Superior temporal gyrus (tissue), 1 donor: ENCODE results near the gene PCDH15.

Experiments used
- DNase-seq: peaks from one replicate; pipeline ENCODE4 v3.0.0-alpha.2; 2016; ENCODE audit errors: extremely low spot score

The PCDH15 gene

DNA sequence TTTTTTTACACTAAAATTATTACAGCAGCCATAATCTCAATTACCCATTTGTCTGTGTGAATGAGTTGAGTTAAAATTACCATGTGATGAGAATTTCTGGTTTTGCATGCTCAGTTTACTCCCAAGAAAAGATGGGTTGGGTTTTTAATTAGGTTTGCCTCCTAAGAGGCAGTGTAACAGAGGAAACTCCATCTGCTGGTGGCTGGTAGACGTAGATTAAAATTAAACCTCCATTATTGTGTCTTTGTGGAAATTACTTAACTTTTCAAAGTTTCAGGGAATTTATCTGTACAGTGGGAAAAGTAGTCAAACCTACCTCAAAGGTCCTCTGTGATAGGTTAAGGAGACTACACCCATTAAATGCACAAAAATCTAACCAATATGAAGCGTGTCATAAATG lies 954.2 kb downstream of the PCDH15 start:
- DNase-seq: no peak

DNA sequence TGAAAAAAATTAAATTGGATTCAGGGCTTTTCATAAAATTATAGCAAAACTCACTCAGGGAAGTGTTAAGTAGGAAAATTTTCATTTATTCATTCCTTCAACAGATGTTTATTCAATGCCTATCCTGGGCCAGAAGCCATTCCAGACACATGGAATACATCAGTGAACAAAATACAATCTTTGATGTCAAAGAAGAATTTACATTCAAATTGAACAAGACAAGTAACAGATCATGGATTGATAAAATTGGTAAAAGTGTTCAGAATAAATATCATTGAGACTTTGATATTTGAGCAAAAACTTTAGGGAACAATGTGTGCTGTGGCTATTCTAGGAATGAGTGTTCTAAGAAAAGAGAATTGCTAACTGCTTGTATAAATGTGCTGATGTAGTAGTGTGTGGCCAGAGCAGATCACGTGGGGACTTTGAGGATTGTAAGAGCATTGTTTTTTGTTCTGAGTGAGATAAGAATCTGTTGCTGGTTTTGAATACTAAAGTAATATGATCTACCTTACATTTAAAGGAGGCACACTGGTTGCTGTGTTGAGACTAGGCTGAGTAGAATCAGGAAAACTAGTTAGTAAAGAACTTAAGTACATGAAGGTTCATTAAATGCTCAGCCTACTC lies 957.2 kb downstream of the PCDH15 start:
- DNase-seq: peak; percentile 73

DNA sequence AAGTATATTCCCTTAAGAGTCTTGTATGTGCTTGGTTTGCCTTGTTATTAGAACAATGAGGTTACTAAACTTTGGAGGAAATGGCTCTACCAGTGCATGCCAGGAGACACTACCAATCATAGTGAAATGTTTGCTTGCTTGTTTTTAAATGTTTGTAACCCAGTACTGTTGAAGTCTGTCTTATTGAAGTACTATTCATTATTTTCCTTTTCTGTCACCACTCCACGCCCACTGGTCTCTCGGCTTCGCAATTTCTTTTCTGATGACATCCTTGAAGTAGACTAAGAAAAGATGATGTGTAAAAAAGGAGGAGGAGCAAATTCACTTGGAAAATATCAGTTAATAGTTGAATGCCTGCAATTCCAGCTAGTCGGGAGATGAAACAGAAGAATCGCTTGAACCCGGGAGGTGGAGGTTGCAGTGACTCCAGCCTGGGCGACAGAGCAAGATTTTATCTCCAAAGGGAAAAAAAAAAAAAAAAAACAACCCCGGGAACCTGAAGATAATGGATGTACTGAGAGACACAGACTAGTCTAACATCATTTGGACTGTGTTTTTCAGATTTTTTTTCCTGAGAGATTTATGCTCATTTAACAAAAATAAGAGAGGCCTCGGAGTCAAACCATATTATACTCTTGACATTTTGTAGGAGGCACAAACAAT lies 959.4 kb downstream of the PCDH15 start:
- no peak for DNase-seq

DNA sequence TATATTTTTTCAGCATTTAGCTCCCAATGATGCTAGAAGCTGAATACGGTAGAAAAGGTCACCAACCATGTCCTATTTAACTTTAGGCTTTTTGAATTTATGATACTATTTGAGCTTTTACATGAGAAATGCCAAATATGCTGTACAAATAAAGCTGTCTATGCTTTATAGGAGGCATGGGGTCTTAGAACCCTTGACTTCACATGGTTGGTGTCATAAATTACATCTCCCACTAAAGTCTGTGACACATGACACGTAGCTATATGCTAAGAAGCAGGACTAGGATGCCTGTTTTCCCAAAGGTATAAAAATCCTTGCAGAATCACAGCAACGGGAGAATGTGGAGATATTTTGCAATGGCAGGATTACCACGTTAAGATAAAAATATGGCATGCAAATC lies 960.4 kb downstream of the PCDH15 start:
- no peak for DNase-seq

DNA sequence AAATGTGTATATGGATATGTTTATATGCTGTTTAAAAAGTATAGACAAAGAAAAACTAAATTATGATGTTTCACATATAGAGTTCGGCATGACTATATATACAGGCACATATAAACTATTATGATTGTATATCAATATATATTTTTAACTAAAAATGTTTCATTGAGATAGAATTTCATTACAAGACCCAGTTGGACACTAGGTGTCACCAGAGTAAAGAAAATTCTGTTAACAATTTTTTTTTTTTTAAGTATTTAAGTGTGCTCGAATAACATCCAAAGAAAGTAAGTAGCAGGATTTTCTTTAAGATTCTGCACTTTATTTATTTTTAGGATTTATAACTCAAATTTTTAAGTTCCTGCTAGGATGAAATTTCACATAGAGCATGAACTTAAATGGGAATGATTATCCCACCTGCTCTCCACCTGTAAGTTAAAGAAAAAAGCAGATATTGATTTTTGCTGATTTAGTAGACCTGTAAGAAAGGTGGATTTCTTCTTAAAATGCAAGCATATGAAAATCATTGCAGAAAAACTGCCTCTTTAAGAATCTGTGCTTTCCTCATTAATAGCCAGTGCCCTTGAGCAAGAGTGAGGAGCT lies 961.5 kb downstream of the PCDH15 start:
- peak; percentile 78 for DNase-seq

DNA sequence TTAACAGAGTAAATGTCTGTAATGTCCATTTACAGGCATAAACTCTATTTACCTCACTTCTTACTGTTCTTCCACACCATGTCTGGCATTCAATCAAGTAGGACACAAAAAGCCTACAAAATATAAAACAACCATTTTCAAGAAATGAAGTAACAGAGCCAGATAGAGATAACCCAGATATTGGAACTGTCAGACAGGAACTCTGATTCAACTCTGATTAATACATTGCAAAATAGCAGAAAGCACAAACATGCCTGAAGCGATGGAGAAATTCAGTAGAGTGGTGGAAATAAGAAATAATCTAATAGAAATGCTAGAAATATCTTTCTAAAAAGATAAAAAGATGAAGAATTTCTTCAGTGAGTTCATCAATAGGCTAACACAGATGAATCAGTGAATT lies 964.4 kb downstream of the PCDH15 start:
- no peak for DNase-seq

DNA sequence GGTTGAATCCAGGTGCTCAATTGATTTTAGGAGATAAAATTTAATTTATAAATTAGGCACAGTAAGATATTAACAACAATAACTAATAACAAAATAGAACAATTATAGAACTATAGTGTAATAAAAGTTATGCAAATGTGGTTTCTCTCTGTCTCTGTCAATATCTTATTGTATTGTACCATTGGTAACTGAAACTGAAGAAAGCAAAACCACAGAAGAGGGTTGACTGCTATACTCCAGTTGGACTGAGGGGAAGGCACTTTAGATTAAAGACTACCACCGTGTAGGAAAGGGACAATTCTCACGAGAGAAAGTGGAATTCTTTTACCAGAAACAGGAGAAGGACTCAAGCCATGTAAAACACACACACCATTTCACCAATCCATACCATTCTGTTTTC lies 967.1 kb downstream of the PCDH15 start:
- DNase-seq: no peak

DNA sequence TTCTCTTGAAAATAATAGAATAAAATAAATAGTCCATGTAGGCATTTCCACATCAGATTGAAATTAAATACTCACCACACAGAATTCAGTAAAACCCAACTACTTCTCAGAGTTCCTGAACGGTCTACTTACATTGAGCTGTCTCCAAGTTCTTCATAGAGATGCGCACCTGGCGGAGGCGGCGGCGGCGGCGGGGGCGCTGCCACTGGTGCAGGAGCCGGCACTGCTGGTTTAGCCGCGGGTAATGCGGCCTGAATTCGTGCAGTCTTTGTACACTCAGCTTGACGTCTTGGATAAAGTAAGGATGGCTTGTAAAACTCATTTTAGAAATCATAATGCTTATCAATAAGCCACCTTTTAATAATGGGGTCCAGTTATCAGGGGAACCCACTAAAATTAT lies 973.8 kb downstream of the PCDH15 start:
- no peak for DNase-seq

DNA sequence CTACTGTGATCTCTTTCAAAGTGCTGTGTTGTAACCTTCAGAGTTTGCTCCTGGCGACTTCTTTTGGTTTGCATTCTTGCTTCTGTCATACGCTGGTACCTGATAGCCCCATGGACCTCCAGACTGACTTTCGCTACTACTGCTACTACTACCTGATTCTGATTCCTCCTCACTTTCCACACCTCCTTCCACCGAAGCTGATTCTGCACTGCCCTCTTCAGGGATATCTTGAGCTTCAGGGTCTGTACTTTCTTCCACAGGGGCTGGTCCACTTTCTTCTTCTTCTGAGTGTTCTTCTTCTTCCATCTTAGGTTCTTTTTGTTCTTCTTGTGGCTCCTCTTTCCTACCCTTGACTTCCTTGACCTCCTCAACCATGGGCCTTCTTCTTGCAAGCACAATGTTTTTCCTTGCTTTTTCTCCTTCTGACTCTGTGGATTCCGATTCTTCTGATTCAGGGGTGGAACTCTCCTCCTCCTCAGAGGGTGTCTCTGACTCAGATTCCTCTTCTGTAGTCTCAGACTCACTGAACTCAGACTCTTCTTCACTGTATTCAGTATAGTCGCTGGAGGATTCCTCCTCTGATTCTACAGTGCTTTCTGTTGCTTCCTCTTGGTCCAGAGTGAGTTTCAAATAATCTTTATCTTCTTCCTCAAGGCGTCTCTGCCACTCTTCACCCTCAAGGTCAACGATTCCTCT lies 992.2 kb downstream of the PCDH15 start:
- no peak for DNase-seq

DNA sequence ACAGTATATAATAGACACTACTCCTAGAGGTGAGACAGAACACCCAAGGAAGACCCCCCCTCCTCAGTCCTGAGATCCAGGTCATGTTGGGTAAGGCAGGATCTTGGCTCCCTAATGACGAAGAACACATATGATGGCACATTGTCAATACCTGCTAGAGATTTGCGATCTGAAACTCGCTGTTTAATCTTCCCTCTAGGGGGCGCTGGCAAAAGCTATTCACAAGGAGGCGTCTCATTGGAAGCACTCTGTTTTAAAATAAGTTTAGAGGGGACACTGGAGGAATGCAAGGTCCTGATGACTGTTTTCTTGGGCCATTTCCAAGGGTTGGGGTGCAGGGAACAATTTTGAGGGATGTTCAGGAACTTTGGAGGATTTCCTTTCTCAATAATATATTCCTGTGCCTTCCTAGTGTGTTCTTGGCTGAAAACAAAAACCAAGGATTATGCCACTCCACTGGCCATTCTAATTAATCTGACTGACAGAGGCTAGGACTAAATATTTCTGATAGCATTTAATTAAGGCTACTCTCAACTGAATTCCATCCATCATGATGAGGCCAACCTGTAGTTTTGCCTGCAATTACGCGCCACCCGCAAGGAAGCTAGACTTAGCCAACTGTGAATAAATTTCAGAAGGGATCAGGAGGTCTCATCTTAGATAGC lies 1014.7 kb downstream of the PCDH15 start:
- DNase-seq: no peak

DNA sequence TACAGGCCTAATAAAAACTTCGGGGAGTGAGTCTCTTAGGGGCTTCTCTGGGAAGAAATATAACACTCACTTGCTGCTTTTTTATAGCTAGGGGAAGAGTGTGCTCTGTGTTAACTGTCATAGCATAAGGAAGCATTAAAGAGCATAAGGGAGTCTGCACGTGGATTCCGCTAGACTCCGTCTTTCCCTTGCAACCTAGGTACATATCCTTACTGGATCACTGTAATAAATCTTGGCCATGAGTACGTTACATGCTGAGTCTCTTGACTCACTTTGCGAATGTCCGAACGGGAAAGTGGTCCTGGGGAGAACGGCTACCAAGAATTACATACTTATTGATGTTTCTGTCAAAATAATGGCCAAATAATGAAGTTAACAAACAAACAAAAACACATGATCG lies 1029.3 kb downstream of the PCDH15 start:
- DNase-seq: no peak

DNA sequence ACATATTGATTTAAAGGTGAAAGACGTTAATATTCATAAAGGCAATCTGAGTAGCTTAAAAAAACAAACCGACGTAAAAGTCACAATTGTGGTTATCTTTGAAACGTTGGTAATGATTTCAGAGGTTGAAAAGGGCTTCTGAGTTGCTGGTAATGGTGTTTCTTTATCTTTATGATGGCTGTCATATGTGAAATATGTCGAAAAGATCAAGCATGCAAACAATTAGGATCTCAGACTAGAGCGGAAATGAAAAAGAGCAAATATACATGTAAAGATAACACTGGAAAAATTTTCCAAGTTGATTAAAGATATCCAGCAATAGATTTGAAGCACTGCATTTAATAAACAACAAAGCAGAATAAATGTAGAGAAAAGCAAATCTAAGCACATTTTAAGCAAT lies 1030.1 kb downstream of the PCDH15 start:
- DNase-seq: no peak

DNA sequence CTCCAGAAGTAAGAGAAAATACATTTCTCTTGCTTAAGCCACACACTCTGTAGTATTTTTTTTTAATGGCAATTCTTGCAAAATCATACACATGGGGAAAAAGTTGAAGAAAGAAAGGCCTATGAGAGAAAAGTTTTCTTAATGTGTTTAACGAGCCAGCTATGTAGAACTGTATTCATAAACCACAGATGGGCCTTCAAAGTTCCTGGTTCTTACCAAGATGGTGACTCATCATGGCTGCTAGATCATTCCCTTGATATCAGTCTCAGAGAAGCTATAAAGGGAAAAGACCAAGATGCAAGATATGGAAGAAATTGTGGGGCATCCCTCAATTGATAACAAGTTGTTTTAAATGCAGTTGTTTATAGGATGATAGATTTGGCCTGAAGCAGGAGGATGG lies 1035.7 kb downstream of the PCDH15 start:
- DNase-seq: no peak

DNA sequence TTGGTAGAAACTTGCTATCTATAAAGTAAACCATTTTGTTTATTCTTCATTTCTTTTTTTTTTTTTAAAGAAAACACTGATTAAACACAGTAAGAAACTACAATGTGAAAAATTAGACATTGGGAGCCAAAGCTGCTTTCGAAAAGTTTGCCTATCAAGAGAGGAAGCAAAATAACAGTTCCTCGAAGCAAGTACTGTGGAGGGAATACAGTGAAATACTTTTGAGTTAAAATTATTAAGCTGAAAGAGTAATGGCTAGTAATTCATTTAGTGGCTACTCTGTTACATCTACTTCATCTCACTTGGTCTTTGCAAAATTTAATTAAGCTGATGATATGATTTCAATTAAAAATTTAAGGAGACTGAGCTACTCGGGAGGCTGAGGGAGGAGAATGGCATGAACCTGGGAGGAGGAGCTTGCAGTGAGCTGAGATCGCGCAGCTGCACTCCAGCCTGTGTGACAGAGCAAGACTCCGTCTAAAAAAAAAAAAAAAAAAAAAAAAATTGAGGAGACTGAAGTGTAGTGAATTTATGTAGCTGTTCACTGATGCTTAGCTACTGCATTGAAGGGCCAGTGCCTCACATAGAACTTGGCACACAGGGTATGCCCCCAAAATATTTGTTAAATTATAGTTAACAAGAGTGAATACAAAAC lies 1046.3 kb downstream of the PCDH15 start:
- DNase-seq: no peak
